ENCODE data around the gene ATG5. TPM values are rescaled to one million over a fixed set of nuclear protein-coding genes. Genes with fewer than 3 reads are reported as not detected.
A peak's percentile ranks its signal among the peaks of the same experiment; 100 is the strongest.
"Not testable (repeated sequence)": the region's sequence is repeated elsewhere in the genome, so short reads cannot be mapped to it uniquely, and the experiment has no call there.

The ATG5 gene
- total RNA-seq, 1 experiment from 2014 or later: 63.3 TPM

GRCh38 chr6:106152476-106152875 lies 173.1 kb downstream of the ATG5 start:
- DNase-seq; H2AFZ ChIP-seq (ENCODE audit: low read length); H3K36me3 ChIP-seq (ENCODE audit: insufficient read depth, low read length); H3K9me2 ChIP-seq (replicated peaks; ENCODE audit: insufficient read depth, low read length); H3K27me3 ChIP-seq (ENCODE audit: low read length); H3K9ac ChIP-seq (ENCODE audit: low read length); H3K4me2 ChIP-seq (ENCODE audit: low read depth, low read length, poor library complexity, severe bottlenecking); H3K9me3 ChIP-seq (ENCODE audit: low read length); H3K27ac ChIP-seq (ENCODE audit: low read length); H3K79me2 ChIP-seq (ENCODE audit: low read length); H3K4me1 ChIP-seq (ENCODE audit: low read length); H4K20me1 ChIP-seq (ENCODE audit: insufficient read depth, low read depth, low read length); H3K4me3 ChIP-seq (ENCODE audit: low read length): not testable (repeated sequence)

- Histone ChIP-seq H3K9me2 (replicated peaks; ENCODE audit: insufficient read depth, low read length) (no peaks in the 10 kb centered on the region), H3K27ac (ENCODE audit: low read length) (no peak overlapping the region), H3K36me3 (ENCODE audit: insufficient read depth, low read length) (no peaks in the 10 kb centered on the region), H3K9me3 (ENCODE audit: low read length) (no peaks in the 10 kb centered on the region), H4K20me1 (ENCODE audit: insufficient read depth, low read depth, low read length) (no peaks in the 10 kb centered on the region), H3K4me2 (ENCODE audit: low read depth, low read length, poor library complexity, severe bottlenecking) (no peak overlapping the region), H3K9ac (ENCODE audit: low read length) (no peak overlapping the region), H3K4me3 (ENCODE audit: low read length) (no peak overlapping the region), H3K79me2 (ENCODE audit: low read length) (no peaks in the 10 kb centered on the region), H2AFZ (ENCODE audit: low read length) (no peak overlapping the region), H3K27me3 (ENCODE audit: low read length) (no peaks in the 10 kb centered on the region), H3K4me1 (ENCODE audit: low read length) (no peaks in the 10 kb centered on the region)
- DNase-seq: no peak
Observed at GRCh38 chr6:106149472-106150069, 176.0 kb downstream of the ATG5 start.

- no peak overlapping the region for H2AFZ ChIP-seq (ENCODE audit: low read length)
- no peaks in the 10 kb centered on the region for H3K79me2 ChIP-seq (ENCODE audit: low read length)
- H3K4me1 ChIP-seq (ENCODE audit: low read length): peaks cover 4% of the 10 kb centered on the region
- H3K27me3 ChIP-seq (ENCODE audit: low read length): no peaks in the 10 kb centered on the region
- DNase-seq: no peak
- H3K9me3 ChIP-seq (ENCODE audit: low read length): no peaks in the 10 kb centered on the region
- H3K9ac ChIP-seq (ENCODE audit: low read length): no peak overlapping the region
- H3K9me2 ChIP-seq (replicated peaks; ENCODE audit: insufficient read depth, low read length): no peaks in the 10 kb centered on the region
- H3K4me2 ChIP-seq (ENCODE audit: low read depth, low read length, poor library complexity, severe bottlenecking): no peak overlapping the region
- no peak overlapping the region for H3K27ac ChIP-seq (ENCODE audit: low read length)
- no peak overlapping the region for H3K4me3 ChIP-seq (ENCODE audit: low read length)
- no peaks in the 10 kb centered on the region for H3K36me3 ChIP-seq (ENCODE audit: insufficient read depth, low read length)
- no peaks in the 10 kb centered on the region for H4K20me1 ChIP-seq (ENCODE audit: insufficient read depth, low read depth, low read length)
Observed at GRCh38 chr6:106147476-106147875, 178.1 kb downstream of the ATG5 start.

- Histone ChIP-seq H3K27me3 (ENCODE audit: low read length) (no peaks in the 10 kb centered on the region), H2AFZ (ENCODE audit: low read length) (no peak overlapping the region), H3K36me3 (ENCODE audit: insufficient read depth, low read length) (no peaks in the 10 kb centered on the region), H3K9ac (ENCODE audit: low read length) (no peak overlapping the region), H3K4me3 (ENCODE audit: low read length) (no peak overlapping the region), H3K27ac (ENCODE audit: low read length) (no peak overlapping the region), H3K4me1 (ENCODE audit: low read length) (peaks cover 10% of the 10 kb centered on the region), H4K20me1 (ENCODE audit: insufficient read depth, low read depth, low read length) (no peaks in the 10 kb centered on the region), H3K9me2 (replicated peaks; ENCODE audit: insufficient read depth, low read length) (no peaks in the 10 kb centered on the region), H3K79me2 (ENCODE audit: low read length) (no peaks in the 10 kb centered on the region), H3K4me2 (ENCODE audit: low read depth, low read length, poor library complexity, severe bottlenecking) (no peak overlapping the region), H3K9me3 (ENCODE audit: low read length) (no peaks in the 10 kb centered on the region)
- DNase-seq: no peak
Observed at GRCh38 chr6:106146852-106147351, 178.7 kb downstream of the ATG5 start.

GRCh38 chr6:106145741-106146227 lies 179.8 kb downstream of the ATG5 start:
- DNase-seq: no peak
- no peaks in the 10 kb centered on the region for H3K27me3 ChIP-seq (ENCODE audit: low read length)
- H3K9me3 ChIP-seq (ENCODE audit: low read length): no peaks in the 10 kb centered on the region
- no peak overlapping the region for H3K4me2 ChIP-seq (ENCODE audit: low read depth, low read length, poor library complexity, severe bottlenecking)
- H3K27ac ChIP-seq (ENCODE audit: low read length): no peak overlapping the region
- no peak overlapping the region for H2AFZ ChIP-seq (ENCODE audit: low read length)
- H3K4me1 ChIP-seq (ENCODE audit: low read length): peaks cover 18% of the 10 kb centered on the region
- no peaks in the 10 kb centered on the region for H3K79me2 ChIP-seq (ENCODE audit: low read length)
- no peak overlapping the region for H3K4me3 ChIP-seq (ENCODE audit: low read length)
- no peaks in the 10 kb centered on the region for H4K20me1 ChIP-seq (ENCODE audit: insufficient read depth, low read depth, low read length)
- no peak overlapping the region for H3K9ac ChIP-seq (ENCODE audit: low read length)
- H3K9me2 ChIP-seq (replicated peaks; ENCODE audit: insufficient read depth, low read length): no peaks in the 10 kb centered on the region
- H3K36me3 ChIP-seq (ENCODE audit: insufficient read depth, low read length): no peaks in the 10 kb centered on the region

- Histone ChIP-seq H4K20me1 (ENCODE audit: insufficient read depth, low read depth, low read length) (no peaks in the 10 kb centered on the region), H3K36me3 (ENCODE audit: insufficient read depth, low read length) (no peaks in the 10 kb centered on the region), H3K4me3 (ENCODE audit: low read length) (no peak overlapping the region), H3K9me2 (replicated peaks; ENCODE audit: insufficient read depth, low read length) (no peaks in the 10 kb centered on the region), H3K27me3 (ENCODE audit: low read length) (no peaks in the 10 kb centered on the region), H3K4me1 (ENCODE audit: low read length) (peaks cover 22% of the 10 kb centered on the region), H3K79me2 (ENCODE audit: low read length) (no peaks in the 10 kb centered on the region), H3K4me2 (ENCODE audit: low read depth, low read length, poor library complexity, severe bottlenecking) (no peak overlapping the region), H2AFZ (ENCODE audit: low read length) (no peak overlapping the region), H3K27ac (ENCODE audit: low read length) (no peak overlapping the region), H3K9ac (ENCODE audit: low read length) (no peak overlapping the region), H3K9me3 (ENCODE audit: low read length) (no peaks in the 10 kb centered on the region)
- DNase-seq: no peak
Observed at GRCh38 chr6:106145144-106145543, 180.4 kb downstream of the ATG5 start.

GRCh38 chr6:106143665-106144064 lies 181.9 kb downstream of the ATG5 start:
- H3K9ac ChIP-seq (ENCODE audit: low read length): no peak overlapping the region
- no peak overlapping the region for H3K4me2 ChIP-seq (ENCODE audit: low read depth, low read length, poor library complexity, severe bottlenecking)
- no peaks in the 10 kb centered on the region for H3K9me3 ChIP-seq (ENCODE audit: low read length)
- H3K4me3 ChIP-seq (ENCODE audit: low read length): no peak overlapping the region
- H3K4me1 ChIP-seq (ENCODE audit: low read length): peaks cover 22% of the 10 kb centered on the region
- no peaks in the 10 kb centered on the region for H3K36me3 ChIP-seq (ENCODE audit: insufficient read depth, low read length)
- DNase-seq: no peak
- no peaks in the 10 kb centered on the region for H3K79me2 ChIP-seq (ENCODE audit: low read length)
- no peaks in the 10 kb centered on the region for H3K27me3 ChIP-seq (ENCODE audit: low read length)
- H3K9me2 ChIP-seq (replicated peaks; ENCODE audit: insufficient read depth, low read length): no peaks in the 10 kb centered on the region
- no peak overlapping the region for H3K27ac ChIP-seq (ENCODE audit: low read length)
- no peak overlapping the region for H2AFZ ChIP-seq (ENCODE audit: low read length)
- no peaks in the 10 kb centered on the region for H4K20me1 ChIP-seq (ENCODE audit: insufficient read depth, low read depth, low read length)

- Histone ChIP-seq H3K9me2 (replicated peaks; ENCODE audit: insufficient read depth, low read length) (no peaks in the 10 kb centered on the region), H3K9ac (ENCODE audit: low read length) (no peak overlapping the region), H3K4me1 (ENCODE audit: low read length) (peaks cover 22% of the 10 kb centered on the region), H3K79me2 (ENCODE audit: low read length) (no peaks in the 10 kb centered on the region), H2AFZ (ENCODE audit: low read length) (peak overlapping the region; percentile 94; the same call in 1 of the 2 replicates), H3K4me3 (ENCODE audit: low read length) (no peak overlapping the region), H3K27me3 (ENCODE audit: low read length) (no peaks in the 10 kb centered on the region), H3K9me3 (ENCODE audit: low read length) (no peaks in the 10 kb centered on the region), H3K27ac (ENCODE audit: low read length) (no peak overlapping the region), H3K4me2 (ENCODE audit: low read depth, low read length, poor library complexity, severe bottlenecking) (no peak overlapping the region), H3K36me3 (ENCODE audit: insufficient read depth, low read length) (no peaks in the 10 kb centered on the region), H4K20me1 (ENCODE audit: insufficient read depth, low read depth, low read length) (no peaks in the 10 kb centered on the region)
- DNase-seq: no peak
Observed at GRCh38 chr6:106142876-106143431, 182.6 kb downstream of the ATG5 start.
